Dendritic cell treated with granulocyte-macrophage colony-stimulating factor and Interleukin-4, amounts not matched to agents 40 ng/mL and 50 ng/mL, for 4 days (primary cell): ENCODE measurements around the gene ZDHHC20.
"Not testable (repeated sequence)": the region's sequence is repeated elsewhere in the genome, so short reads cannot be mapped to it uniquely, and the experiment has no call there.

Experiments
- H3K27ac Mint-ChIP-seq: one replicate; pipeline ENCODE4 v1.8.0; 2022; ENCODE audit warnings: mild to moderate bottlenecking, mixed read lengths
- H3K27me3 Mint-ChIP-seq: one replicate; pipeline ENCODE4 v1.8.0; 2022; ENCODE audit warnings: mild to moderate bottlenecking, mixed read lengths
- H3K36me3 Mint-ChIP-seq: one replicate; pipeline ENCODE4 v1.8.0; 2022; ENCODE audit warnings: low read depth, mixed read lengths
- H3K4me1 Mint-ChIP-seq: one replicate; pipeline ENCODE4 v1.8.0; 2022; ENCODE audit warnings: low read depth, mixed read lengths
- H3K4me3 Mint-ChIP-seq: one replicate; pipeline ENCODE4 v1.8.0; 2022; ENCODE audit warnings: mild to moderate bottlenecking, moderate library complexity, mixed read lengths
- H3K9me3 Mint-ChIP-seq: one replicate; pipeline ENCODE4 v1.8.0; 2022; ENCODE audit warnings: mixed read lengths
- intact Hi-C: fragments of 100-400 bp; cut with micrococcal nuclease; formaldehyde crosslinking; loops from one replicate; pipeline ENCODE4 v1.15.0; 2022

The ZDHHC20 gene

DNA sequence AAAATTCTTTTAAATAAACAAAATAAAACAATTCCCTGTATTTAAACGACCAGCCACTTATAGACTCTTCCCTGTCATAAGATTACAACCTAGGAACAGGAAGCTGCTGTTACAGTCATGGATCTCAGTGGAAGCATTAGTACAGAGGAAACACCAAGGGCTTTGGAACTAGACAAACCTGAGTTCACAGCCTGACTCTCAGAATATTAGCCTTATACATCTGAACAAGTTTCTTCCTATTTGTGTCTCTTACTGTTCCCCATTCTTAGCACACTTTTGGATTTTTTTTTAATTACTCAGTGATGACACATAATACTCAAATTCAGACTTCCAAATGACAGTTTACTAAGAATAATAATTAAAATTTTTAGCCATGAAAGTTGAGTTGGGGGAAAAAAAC lies 46.1 kb downstream of the ZDHHC20 start:
- intact Hi-C loops: no loop called here
- no peak overlapping the region for H3K27ac Mint-ChIP-seq
- H3K4me1 Mint-ChIP-seq: no peaks in the 10 kb centered on the region
- no peaks in the 10 kb centered on the region for H3K27me3 Mint-ChIP-seq
- peaks cover 23% of the 10 kb centered on the region for H3K9me3 Mint-ChIP-seq
- peaks cover 58% of the 10 kb centered on the region for H3K36me3 Mint-ChIP-seq
- H3K4me3 Mint-ChIP-seq: no peak overlapping the region

DNA sequence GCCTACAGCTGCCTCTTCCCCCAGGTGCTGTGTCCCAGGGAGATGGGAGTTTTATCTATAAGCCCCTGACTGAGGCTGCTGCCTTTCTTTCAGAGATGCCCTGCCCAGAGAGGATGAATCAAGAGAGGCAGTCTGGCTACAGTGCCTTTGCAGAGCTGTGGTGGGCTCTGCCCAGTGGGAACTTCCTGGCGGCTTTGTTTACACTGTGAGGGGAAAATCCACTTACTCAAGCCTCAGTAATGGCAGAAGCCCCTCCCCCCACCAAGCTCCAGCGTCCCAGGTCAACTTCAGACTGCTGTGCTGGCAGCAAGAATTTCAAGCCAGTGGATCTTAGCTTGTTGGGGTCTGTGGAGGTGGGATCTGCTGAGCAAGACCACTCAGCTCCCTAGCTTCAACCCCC lies 48.6 kb downstream of the ZDHHC20 start:
- H3K27ac Mint-ChIP-seq, H3K4me1 Mint-ChIP-seq, H3K4me3 Mint-ChIP-seq, intact Hi-C loops, H3K27me3 Mint-ChIP-seq: not testable (repeated sequence)
- H3K9me3 Mint-ChIP-seq: peaks cover 32% of the 10 kb centered on the region
- H3K36me3 Mint-ChIP-seq: peaks cover 68% of the 10 kb centered on the region

DNA sequence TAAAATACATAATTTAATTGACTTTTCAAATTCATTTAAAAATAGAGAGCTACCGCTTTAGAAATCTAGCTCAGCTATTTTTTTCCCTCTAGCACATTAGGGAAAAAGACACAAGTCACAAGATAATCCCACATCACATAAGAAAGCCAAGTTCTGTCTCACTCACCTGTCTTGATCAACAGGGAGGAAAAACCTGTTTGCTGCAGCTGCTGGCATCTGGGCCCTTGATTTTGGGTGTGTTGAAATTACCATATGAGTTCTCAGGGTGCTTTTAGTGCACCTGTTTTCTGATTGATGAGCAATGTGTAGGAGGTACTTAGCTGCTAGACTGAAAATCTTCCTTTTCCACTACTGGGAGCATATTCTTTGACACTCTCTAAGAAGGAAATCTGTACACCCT lies 53.8 kb downstream of the ZDHHC20 start:
- Mint-ChIP-seq H3K36me3 (peaks cover 71% of the 10 kb centered on the region), H3K27ac (no peak overlapping the region)

DNA sequence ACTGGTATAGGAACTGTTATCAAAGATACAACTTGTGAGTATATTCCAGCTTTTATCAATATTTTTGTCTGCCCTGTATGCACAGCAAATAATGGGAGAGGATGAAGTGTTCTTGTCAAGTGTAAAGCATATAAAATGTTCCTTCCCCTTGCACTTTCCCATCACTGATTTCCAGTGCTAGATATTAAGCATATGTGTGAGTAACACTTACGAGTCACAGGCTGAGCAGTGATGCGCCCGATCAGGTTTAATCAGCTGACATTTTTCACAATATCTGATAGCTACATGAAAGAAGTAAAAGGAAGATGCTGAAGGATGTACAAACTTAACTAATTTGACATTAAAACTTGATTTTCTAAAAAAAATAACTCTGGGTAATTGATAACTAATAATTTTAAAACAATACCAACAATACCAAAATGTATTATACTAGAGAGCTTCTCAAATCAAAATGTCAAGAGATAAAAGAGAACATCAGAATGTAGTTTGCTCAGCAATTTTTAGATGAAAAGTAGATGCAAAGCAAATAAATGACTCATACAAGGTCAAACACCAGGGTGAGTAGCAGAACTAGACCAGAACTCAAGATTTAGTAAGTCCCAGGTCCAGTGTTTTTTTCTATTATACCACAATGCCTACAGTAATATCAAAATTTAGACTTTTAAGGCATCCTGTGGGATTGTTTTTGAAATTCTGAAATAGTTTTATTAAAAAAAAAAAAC lies 56.4 kb downstream of the ZDHHC20 start:
- H3K36me3 Mint-ChIP-seq: peaks cover 66% of the 10 kb centered on the region
- peaks cover 7% of the 10 kb centered on the region for H3K9me3 Mint-ChIP-seq
- no peaks in the 10 kb centered on the region for H3K4me1 Mint-ChIP-seq
- intact Hi-C loops: loop anchor here (5.0 kb wide), 1 partner anchor 55 kb away; the partner anchor contains the start of gene ZDHHC20
- no peaks in the 10 kb centered on the region for H3K27me3 Mint-ChIP-seq
- H3K27ac Mint-ChIP-seq: no peak overlapping the region
- H3K4me3 Mint-ChIP-seq: no peak overlapping the region

More for the DNA sequence above, 53.8 kb downstream of the ZDHHC20 start:
- H3K27me3 Mint-ChIP-seq: no peaks in the 10 kb centered on the region
- intact Hi-C loops: no loop called here
- H3K9me3 Mint-ChIP-seq: peaks cover 32% of the 10 kb centered on the region
- no peaks in the 10 kb centered on the region for H3K4me1 Mint-ChIP-seq
- H3K4me3 Mint-ChIP-seq: no peak overlapping the region

- Mint-ChIP-seq H3K9me3 (no peaks in the 10 kb centered on the region), H3K27ac (no peak overlapping the region), H3K36me3 (peaks cover 78% of the 10 kb centered on the region), H3K27me3 (no peaks in the 10 kb centered on the region), H3K4me1 (no peaks in the 10 kb centered on the region), H3K4me3 (no peak overlapping the region)
- intact Hi-C loops: loop anchor here (5.0 to 10.0 kb wide), 2 partner anchors 58 to 105 kb away; partner anchors contain the start of gene ZDHHC20
Measured at GRCh38 chr13:21399741-21400140, 59.4 kb downstream of the ZDHHC20 start.

GRCh38 chr13:21395953-21396352 lies 63.1 kb downstream of the ZDHHC20 start:
- H3K27ac Mint-ChIP-seq: no peak overlapping the region
- H3K4me1 Mint-ChIP-seq: no peaks in the 10 kb centered on the region
- no peak overlapping the region for H3K4me3 Mint-ChIP-seq
- peaks cover 87% of the 10 kb centered on the region for H3K36me3 Mint-ChIP-seq
- intact Hi-C loops: loop anchor here (10.0 kb wide), 1 partner anchor 101 kb away; no protein-coding TSS in a partner anchor
- no peaks in the 10 kb centered on the region for H3K9me3 Mint-ChIP-seq
- H3K27me3 Mint-ChIP-seq: no peaks in the 10 kb centered on the region

DNA sequence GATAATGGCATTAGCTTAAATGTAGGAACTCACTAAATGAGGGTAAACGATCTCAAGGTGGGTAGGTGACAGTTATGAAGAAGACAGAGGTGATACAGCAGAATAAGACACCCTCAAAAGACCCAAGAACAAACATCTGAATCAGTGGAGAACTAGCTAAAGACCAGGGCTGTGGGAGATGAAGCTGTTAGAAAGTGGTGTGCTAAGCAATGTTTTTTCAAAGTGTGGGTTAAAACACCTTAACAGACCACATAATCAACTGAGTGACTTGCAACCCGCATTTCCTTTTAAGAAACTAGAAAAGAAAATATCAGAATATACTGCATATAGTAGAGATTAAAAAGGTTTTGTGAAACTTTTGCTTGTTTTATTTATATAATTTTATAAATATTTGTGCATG lies 70.0 kb downstream of the ZDHHC20 start:
- intact Hi-C loops: no loop called here
- H3K9me3 Mint-ChIP-seq: peaks cover 15% of the 10 kb centered on the region
- H3K4me3 Mint-ChIP-seq: no peak overlapping the region
- H3K36me3 Mint-ChIP-seq: peaks cover 95% of the 10 kb centered on the region
- no peak overlapping the region for H3K27ac Mint-ChIP-seq
- H3K27me3 Mint-ChIP-seq: no peaks in the 10 kb centered on the region
- no peaks in the 10 kb centered on the region for H3K4me1 Mint-ChIP-seq

- H3K27ac Mint-ChIP-seq: no peak overlapping the region
- no peaks in the 10 kb centered on the region for H3K27me3 Mint-ChIP-seq
- peaks cover 15% of the 10 kb centered on the region for H3K9me3 Mint-ChIP-seq
- peaks cover 87% of the 10 kb centered on the region for H3K36me3 Mint-ChIP-seq
- no peak overlapping the region for H3K4me3 Mint-ChIP-seq
- no peaks in the 10 kb centered on the region for H3K4me1 Mint-ChIP-seq
- intact Hi-C loops: no loop called here
Measured at GRCh38 chr13:21385710-21386109, 73.4 kb downstream of the ZDHHC20 start.

DNA sequence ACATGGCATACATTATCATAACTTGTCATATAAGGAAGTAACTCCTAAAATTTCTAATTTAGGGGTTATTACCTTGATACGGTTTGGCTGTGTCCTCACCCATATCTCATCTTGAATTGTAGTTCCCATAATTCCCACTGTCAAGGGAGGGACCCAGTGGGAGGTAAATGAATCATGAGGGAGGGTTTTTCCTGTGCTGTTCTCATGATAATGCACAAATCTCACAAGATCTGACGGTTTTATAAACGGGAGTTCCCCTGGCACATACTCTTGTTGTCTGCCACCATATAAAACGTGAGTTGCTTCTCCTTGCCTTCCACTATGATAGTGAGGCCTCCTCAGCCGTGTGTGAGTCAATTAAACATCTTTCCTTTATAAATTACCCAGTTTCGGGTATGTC lies 76.0 kb downstream of the ZDHHC20 start:
- H3K4me1 Mint-ChIP-seq: no peaks in the 10 kb centered on the region
- H3K27ac Mint-ChIP-seq: no peak overlapping the region
- H3K36me3 Mint-ChIP-seq: peaks cover 81% of the 10 kb centered on the region

GRCh38 chr13:21376998-21377985 lies 81.8 kb downstream of the ZDHHC20 start:
- H3K9me3 Mint-ChIP-seq, H3K4me3 Mint-ChIP-seq, H3K27me3 Mint-ChIP-seq, intact Hi-C loops, H3K4me1 Mint-ChIP-seq, H3K27ac Mint-ChIP-seq: not testable (repeated sequence)
- H3K36me3 Mint-ChIP-seq: peaks cover 69% of the 10 kb centered on the region

More for the DNA sequence above, 76.0 kb downstream of the ZDHHC20 start:
- intact Hi-C loops: no loop called here
- H3K4me3 Mint-ChIP-seq: no peak overlapping the region
- peaks cover 15% of the 10 kb centered on the region for H3K9me3 Mint-ChIP-seq
- no peaks in the 10 kb centered on the region for H3K27me3 Mint-ChIP-seq

GRCh38 chr13:21372530-21372929 lies 86.6 kb downstream of the ZDHHC20 start:
- no peak overlapping the region for H3K27ac Mint-ChIP-seq
- H3K9me3 Mint-ChIP-seq: no peaks in the 10 kb centered on the region
- intact Hi-C loops: no loop called here
- no peaks in the 10 kb centered on the region for H3K4me1 Mint-ChIP-seq
- H3K27me3 Mint-ChIP-seq: no peaks in the 10 kb centered on the region
- H3K4me3 Mint-ChIP-seq: no peak overlapping the region
- peaks cover 40% of the 10 kb centered on the region for H3K36me3 Mint-ChIP-seq

- intact Hi-C loops: no loop called here
- Mint-ChIP-seq H3K4me3 (no peak overlapping the region), H3K36me3 (peaks cover 32% of the 10 kb centered on the region), H3K4me1 (no peaks in the 10 kb centered on the region), H3K27ac (no peak overlapping the region), H3K27me3 (no peaks in the 10 kb centered on the region), H3K9me3 (no peaks in the 10 kb centered on the region)
Measured at GRCh38 chr13:21371011-21371410, 88.1 kb downstream of the ZDHHC20 start.

- H3K4me1 Mint-ChIP-seq: no peaks in the 10 kb centered on the region
- H3K27ac Mint-ChIP-seq: no peak overlapping the region
- no peak overlapping the region for H3K4me3 Mint-ChIP-seq
- intact Hi-C loops: no loop called here
- no peaks in the 10 kb centered on the region for H3K9me3 Mint-ChIP-seq
- H3K36me3 Mint-ChIP-seq: no peaks in the 10 kb centered on the region
- no peaks in the 10 kb centered on the region for H3K27me3 Mint-ChIP-seq
Measured at GRCh38 chr13:21365574-21365973, 93.5 kb downstream of the ZDHHC20 start.

GRCh38 chr13:21364916-21365315 lies 94.2 kb downstream of the ZDHHC20 start:
- no peaks in the 10 kb centered on the region for H3K27me3 Mint-ChIP-seq
- H3K4me3 Mint-ChIP-seq: no peak overlapping the region
- H3K4me1 Mint-ChIP-seq: no peaks in the 10 kb centered on the region
- H3K9me3 Mint-ChIP-seq: no peaks in the 10 kb centered on the region
- intact Hi-C loops: no loop called here
- no peaks in the 10 kb centered on the region for H3K36me3 Mint-ChIP-seq
- no peak overlapping the region for H3K27ac Mint-ChIP-seq
